ENCODE results near the gene SLC17A9. TPM values are rescaled to one million over a fixed set of nuclear protein-coding genes. Genes with fewer than 3 reads are reported as not detected.
A peak's percentile ranks its signal among the peaks of the same experiment; 100 is the strongest.

SLC17A9 gene
- total RNA-seq, 1 experiment from 2014 or later, result not detected

GRCh38 chr20:62937268-62938104 lies 15.0 kb upstream of the SLC17A9 start:
- peak; percentile 93 for DNase-seq (ENCODE audit: low read depth)

GRCh38 chr20:62938105-62938888 lies 14.2 kb upstream of the SLC17A9 start, which contains the start of gene GID8:
GID8 (plus strand) TSS chr20:62938147; CDS start chr20:62941503, 3,356 bp downstream.
- DNase-seq (ENCODE audit: low read depth), result peak; percentile 17

GRCh38 chr20:62940875-62941274 lies 11.6 kb upstream of the SLC17A9 start:
- DNase-seq (ENCODE audit: low read depth), result no peak

GRCh38 chr20:62941792-62942191 lies 10.7 kb upstream of the SLC17A9 start:
- DNase-seq (ENCODE audit: low read depth), result no peak

- no peak for DNase-seq (ENCODE audit: low read depth)
Observed at GRCh38 chr20:62942456-62942855, 10.1 kb upstream of the SLC17A9 start.

GRCh38 chr20:62943396-62943795 lies 9.1 kb upstream of the SLC17A9 start:
- DNase-seq (ENCODE audit: low read depth), result no peak

GRCh38 chr20:62944184-62944583 lies 8.3 kb upstream of the SLC17A9 start:
- DNase-seq (ENCODE audit: low read depth), result no peak

GRCh38 chr20:62944746-62945145 lies 7.8 kb upstream of the SLC17A9 start:
- DNase-seq (ENCODE audit: low read depth), result no peak

- no peak for DNase-seq (ENCODE audit: low read depth)
Observed at GRCh38 chr20:62945771-62946339, 6.7 kb upstream of the SLC17A9 start.

- DNase-seq (ENCODE audit: low read depth), result no peak
Observed at GRCh38 chr20:62946918-62947317, 5.6 kb upstream of the SLC17A9 start.

GRCh38 chr20:62947532-62948300 lies 4.8 kb upstream of the SLC17A9 start:
- no peak for DNase-seq (ENCODE audit: low read depth)

GRCh38 chr20:62949153-62949821 lies 3.2 kb upstream of the SLC17A9 start:
- DNase-seq (ENCODE audit: low read depth), result no peak

- DNase-seq (ENCODE audit: low read depth), result no peak
Observed at GRCh38 chr20:62949962-62950361, 2.5 kb upstream of the SLC17A9 start.

- no peak for DNase-seq (ENCODE audit: low read depth)
Observed at GRCh38 chr20:62950741-62951140, 1.8 kb upstream of the SLC17A9 start.

GRCh38 chr20:62951143-62951895 lies 1.2 kb upstream of the SLC17A9 start:
- no peak for DNase-seq (ENCODE audit: low read depth)

- no peak for DNase-seq (ENCODE audit: low read depth)
Observed at GRCh38 chr20:62951896-62952372, 575 bp upstream of the SLC17A9 start.

- DNase-seq (ENCODE audit: low read depth), result no peak
Observed at GRCh38 chr20:62952968-62953838, 694 bp downstream of the SLC17A9 start.

- no peak for DNase-seq (ENCODE audit: low read depth)
Observed at GRCh38 chr20:62953839-62954703, 1.6 kb downstream of the SLC17A9 start.
